HepG2 (cell line): ENCODE measurements around the gene GPR65. TPM values are rescaled to one million over a fixed set of nuclear protein-coding genes. Genes with fewer than 3 reads are reported as not detected.

Experiments used
- CREB3 ChIP-seq: sonication (generic); formaldehyde crosslinking; IDR thresholded peaks from 2 replicates; pipeline ENCODE4 v1.5.0; 2020; ENCODE audit warnings: missing genetic modification reagents
- MTF2 ChIP-seq: sonication (generic); formaldehyde crosslinking; IDR thresholded peaks from 2 replicates; pipeline ENCODE4 v1.5.0; 2020; ENCODE audit warnings: missing genetic modification reagents, borderline replicate concordance
- NCOA2 ChIP-seq: sonication (generic); formaldehyde crosslinking; IDR thresholded peaks from 2 replicates; pipeline ENCODE4 v1.8.0; 2022; ENCODE audit warnings: inconsistent platforms
- PTBP1 ChIP-seq: fragments of 200-400 bp; formaldehyde crosslinking; IDR thresholded peaks from 2 replicates; pipeline ENCODE4 v1.6.1; 2018; ENCODE audit warnings: low read length, low read depth; ENCODE audit not compliant: poor library complexity, severe bottlenecking
- SETDB1 ChIP-seq: sonication (generic); formaldehyde crosslinking; IDR thresholded peaks from 2 replicates; pipeline ENCODE4 v1.5.1; 2020; ENCODE audit warnings: missing genetic modification reagents, mild to moderate bottlenecking, borderline replicate concordance
- SNRNP70 ChIP-seq: fragments of 200-400 bp; formaldehyde crosslinking; IDR thresholded peaks from 2 replicates; pipeline ENCODE4 v1.6.1; 2017; ENCODE audit warnings: mild to moderate bottlenecking, low read depth, low read length, moderate library complexity
- ZKSCAN1 ChIP-seq: fragments of 150-350 bp; IDR thresholded peaks from 2 replicates; pipeline ENCODE4 v1.6.1; 2014; ENCODE audit warnings: low read length
- ZNF143 ChIP-seq: sonication (generic); formaldehyde crosslinking; IDR thresholded peaks from 2 replicates; pipeline ENCODE4 v1.4.0; 2020; ENCODE audit warnings: missing genetic modification reagents
- ZNF280D ChIP-seq: sonication (generic); formaldehyde crosslinking; IDR thresholded peaks from 2 replicates; pipeline ENCODE4 v1.5.1; 2020; ENCODE audit warnings: mild to moderate bottlenecking, missing genetic modification reagents
- polyA plus RNA-seq, 8 experiments: library from polyadenylated mRNA; depleted of rRNA in 3 of 8; stranded (reverse) in 7 of 8; unstranded in 1 of 8; fragments of >200 nt; fragmentation: Illumina TruSeq in 4 of 8; extraction: Trizol in 4 of 8; gene quantifications; 2 replicates each; pipeline versions ENCODE4 v1.2.1 to v1.2.3, GENCODE V29; 2011 to 2016; ENCODE audit warnings: low read depth in 4 of 8, missing spikeins in 1 of 8, mixed read lengths in 1 of 8; ENCODE audit not compliant: insufficient read depth in 1 of 8
- total RNA-seq, 5 experiments: library from RNA; depleted of rRNA; stranded (reverse); fragments of >200 nt; fragmentation: Illumina TruSeq; extraction: Trizol; gene quantifications; 2 replicates each; pipeline ENCODE4 v1.2.3, GENCODE V29; 2016; ENCODE audit warnings: low read depth in 1 of 5
- TF ChIP-seq, protein P1 (sequence below): IDR thresholded peaks from 2 replicates; pipeline ENCODE4 v1.6.1; 2016
- TF ChIP-seq, protein P2 (sequence below): sonication (generic); formaldehyde crosslinking; conservative IDR thresholded peaks from 2 replicates; pipeline ENCODE4 v1.4.0; 2020; ENCODE audit warnings: missing genetic modification reagents
- TF ChIP-seq, protein P3 (sequence below): sonication (generic); formaldehyde crosslinking; IDR thresholded peaks from one replicate; pipeline ENCODE4 v1.5.1; 2020; ENCODE audit warnings: mild to moderate bottlenecking, missing genetic modification reagents; ENCODE audit errors: not compliant biosample characterization

GPR65 gene
- total and polyA plus RNA-seq, 2 of the 13 experiments (the other 11 are each of a cell fraction or from before 2014, with no cell fraction given): not detected

- TF ChIP-seq ZKSCAN1: no peak
- TF ChIP-seq ZNF143 (CRISPR knock-in tag): no peak
- TF ChIP-seq, protein P1, sequence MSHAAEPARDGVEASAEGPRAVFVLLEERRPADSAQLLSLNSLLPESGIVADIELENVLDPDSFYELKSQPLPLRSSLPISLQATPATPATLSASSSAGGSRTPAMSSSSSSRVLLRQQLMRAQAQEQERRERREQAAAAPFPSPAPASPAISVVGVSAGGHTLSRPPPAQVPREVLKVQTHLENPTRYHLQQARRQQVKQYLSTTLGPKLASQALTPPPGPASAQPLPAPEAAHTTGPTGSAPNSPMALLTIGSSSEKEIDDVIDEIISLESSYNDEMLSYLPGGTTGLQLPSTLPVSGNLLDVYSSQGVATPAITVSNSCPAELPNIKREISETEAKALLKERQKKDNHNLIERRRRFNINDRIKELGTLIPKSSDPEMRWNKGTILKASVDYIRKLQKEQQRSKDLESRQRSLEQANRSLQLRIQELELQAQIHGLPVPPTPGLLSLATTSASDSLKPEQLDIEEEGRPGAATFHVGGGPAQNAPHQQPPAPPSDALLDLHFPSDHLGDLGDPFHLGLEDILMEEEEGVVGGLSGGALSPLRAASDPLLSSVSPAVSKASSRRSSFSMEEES: peak; percentile 50; the same call in 1 of the 2 replicates
- TF ChIP-seq PTBP1: no peak
- TF ChIP-seq SNRNP70: no peak
- TF ChIP-seq SETDB1: no peak
- TF ChIP-seq NCOA2: peak; percentile 97
- TF ChIP-seq CREB3 (CRISPR knock-in tag): no peak
- TF ChIP-seq MTF2 (CRISPR knock-in tag): no peak
- TF ChIP-seq ZNF280D (CRISPR knock-in tag): no peak
- TF ChIP-seq, protein P2, sequence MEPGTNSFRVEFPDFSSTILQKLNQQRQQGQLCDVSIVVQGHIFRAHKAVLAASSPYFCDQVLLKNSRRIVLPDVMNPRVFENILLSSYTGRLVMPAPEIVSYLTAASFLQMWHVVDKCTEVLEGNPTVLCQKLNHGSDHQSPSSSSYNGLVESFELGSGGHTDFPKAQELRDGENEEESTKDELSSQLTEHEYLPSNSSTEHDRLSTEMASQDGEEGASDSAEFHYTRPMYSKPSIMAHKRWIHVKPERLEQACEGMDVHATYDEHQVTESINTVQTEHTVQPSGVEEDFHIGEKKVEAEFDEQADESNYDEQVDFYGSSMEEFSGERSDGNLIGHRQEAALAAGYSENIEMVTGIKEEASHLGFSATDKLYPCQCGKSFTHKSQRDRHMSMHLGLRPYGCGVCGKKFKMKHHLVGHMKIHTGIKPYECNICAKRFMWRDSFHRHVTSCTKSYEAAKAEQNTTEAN (CRISPR knock-in tag): peak; percentile 72; the same call in 1 of the 2 replicates
- TF ChIP-seq, protein P3, sequence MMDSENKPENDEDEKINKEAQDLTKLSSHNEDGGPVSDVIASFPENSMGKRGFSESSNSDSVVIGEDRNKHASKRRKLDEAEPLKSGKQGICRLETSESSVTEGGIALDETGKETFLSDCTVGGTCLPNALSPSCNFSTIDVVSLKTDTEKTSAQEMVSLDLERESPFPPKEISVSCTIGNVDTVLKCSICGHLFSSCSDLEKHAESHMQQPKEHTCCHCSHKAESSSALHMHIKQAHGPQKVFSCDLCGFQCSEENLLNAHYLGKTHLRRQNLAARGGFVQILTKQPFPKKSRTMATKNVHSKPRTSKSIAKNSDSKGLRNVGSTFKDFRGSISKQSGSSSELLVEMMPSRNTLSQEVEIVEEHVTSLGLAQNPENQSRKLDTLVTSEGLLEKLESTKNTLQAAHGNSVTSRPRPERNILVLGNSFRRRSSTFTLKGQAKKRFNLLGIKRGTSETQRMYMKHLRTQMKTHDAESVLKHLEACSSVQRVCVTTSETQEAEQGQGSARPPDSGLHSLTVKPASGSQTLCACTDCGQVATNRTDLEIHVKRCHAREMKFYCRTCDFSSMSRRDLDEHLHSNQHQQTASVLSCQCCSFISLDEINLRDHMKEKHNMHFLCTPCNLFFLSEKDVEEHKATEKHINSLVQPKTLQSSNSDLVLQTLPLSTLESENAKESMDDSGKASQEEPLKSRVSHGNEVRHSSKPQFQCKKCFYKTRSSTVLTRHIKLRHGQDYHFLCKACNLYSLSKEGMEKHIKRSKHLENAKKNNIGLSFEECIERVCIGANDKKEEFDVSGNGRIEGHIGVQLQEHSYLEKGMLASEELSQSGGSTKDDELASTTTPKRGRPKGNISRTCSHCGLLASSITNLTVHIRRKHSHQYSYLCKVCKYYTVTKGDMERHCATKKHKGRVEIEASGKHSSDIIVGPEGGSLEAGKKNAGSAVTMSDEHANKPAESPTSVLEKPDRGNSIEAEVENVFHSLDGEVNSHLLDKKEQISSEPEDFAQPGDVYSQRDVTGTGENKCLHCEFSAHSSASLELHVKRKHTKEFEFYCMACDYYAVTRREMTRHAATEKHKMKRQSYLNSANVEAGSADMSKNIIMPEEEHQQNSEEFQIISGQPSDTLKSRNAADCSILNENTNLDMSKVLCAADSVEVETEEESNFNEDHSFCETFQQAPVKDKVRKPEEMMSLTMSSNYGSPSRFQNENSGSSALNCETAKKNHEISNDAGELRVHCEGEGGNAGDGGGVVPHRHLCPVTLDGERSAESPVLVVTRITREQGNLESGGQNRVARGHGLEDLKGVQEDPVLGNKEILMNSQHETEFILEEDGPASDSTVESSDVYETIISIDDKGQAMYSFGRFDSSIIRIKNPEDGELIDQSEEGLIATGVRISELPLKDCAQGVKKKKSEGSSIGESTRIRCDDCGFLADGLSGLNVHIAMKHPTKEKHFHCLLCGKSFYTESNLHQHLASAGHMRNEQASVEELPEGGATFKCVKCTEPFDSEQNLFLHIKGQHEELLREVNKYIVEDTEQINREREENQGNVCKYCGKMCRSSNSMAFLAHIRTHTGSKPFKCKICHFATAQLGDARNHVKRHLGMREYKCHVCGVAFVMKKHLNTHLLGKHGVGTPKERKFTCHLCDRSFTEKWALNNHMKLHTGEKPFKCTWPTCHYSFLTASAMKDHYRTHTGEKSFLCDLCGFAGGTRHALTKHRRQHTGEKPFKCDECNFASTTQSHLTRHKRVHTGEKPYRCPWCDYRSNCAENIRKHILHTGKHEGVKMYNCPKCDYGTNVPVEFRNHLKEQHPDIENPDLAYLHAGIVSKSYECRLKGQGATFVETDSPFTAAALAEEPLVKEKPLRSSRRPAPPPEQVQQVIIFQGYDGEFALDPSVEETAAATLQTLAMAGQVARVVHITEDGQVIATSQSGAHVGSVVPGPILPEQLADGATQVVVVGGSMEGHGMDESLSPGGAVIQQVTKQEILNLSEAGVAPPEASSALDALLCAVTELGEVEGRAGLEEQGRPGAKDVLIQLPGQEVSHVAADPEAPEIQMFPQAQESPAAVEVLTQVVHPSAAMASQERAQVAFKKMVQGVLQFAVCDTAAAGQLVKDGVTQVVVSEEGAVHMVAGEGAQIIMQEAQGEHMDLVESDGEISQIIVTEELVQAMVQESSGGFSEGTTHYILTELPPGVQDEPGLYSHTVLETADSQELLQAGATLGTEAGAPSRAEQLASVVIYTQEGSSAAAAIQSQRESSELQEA (CRISPR knock-in tag): no peak
Measured at GRCh38 chr14:88043529-88044443, 38.9 kb downstream of the GPR65 start (continued).
